Measurements from ENCODE around the gene EHD1.

Gene EHD1

GRCh38 chr11:64842851-64843685 lies 35.4 kb downstream of the EHD1 start:
- DNase-seq (ENCODE audit: low read depth in 2 of 2): no peak

DNA sequence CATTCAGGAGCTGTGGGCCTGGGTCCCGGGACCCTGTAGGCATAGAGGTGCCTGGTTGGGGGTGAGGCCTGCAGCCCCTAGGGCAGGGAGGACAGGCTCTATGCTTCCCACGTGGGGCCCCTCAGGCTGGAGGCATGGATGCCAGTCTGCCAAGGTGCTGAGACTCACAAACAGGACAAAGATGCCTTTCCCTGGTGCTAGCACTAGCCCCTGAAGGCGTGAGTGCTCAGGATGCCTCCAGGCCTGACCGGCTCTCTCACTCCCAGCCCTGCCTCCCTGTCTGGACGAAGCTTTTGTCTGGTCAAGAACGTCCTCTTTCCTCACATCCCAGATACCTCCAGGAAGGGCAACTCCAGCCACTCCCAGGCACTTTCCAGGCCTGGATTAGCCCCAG lies 36.1 kb downstream of the EHD1 start:
- no peak for DNase-seq (ENCODE audit: low read depth in 2 of 2)

GRCh38 chr11:64841592-64842365 lies 36.6 kb downstream of the EHD1 start:
- no peak for DNase-seq (ENCODE audit: low read depth in 2 of 2)

GRCh38 chr11:64839887-64840782 lies 38.3 kb downstream of the EHD1 start:
- DNase-seq (ENCODE audit: low read depth in 2 of 2): no peak

DNA sequence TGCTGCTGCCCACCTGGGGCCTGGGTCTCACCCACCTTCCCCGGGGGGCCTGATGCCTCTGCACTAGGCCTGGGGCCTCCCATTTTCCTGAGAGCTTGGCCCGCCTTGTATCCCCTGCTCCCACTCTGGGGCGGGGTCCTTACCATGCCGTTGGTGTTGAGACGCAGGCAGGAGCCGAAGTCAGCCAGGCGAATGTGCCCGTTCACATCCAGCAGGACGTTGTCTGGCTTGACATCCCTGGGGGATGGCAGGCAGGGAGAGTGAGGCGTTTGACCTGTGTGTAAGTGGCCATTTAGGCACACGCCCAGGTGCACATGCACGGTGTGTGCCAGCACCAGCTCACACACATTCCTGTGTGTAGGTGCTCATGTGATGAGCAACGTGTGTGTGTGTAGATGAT lies 39.1 kb downstream of the EHD1 start:
- no peak for DNase-seq (ENCODE audit: low read depth in 2 of 2)

- DNase-seq (ENCODE audit: low read depth in 2 of 2): no peak
These were observed 39.7 kb downstream of the EHD1 start for GRCh38 chr11:64838600-64839334.

DNA sequence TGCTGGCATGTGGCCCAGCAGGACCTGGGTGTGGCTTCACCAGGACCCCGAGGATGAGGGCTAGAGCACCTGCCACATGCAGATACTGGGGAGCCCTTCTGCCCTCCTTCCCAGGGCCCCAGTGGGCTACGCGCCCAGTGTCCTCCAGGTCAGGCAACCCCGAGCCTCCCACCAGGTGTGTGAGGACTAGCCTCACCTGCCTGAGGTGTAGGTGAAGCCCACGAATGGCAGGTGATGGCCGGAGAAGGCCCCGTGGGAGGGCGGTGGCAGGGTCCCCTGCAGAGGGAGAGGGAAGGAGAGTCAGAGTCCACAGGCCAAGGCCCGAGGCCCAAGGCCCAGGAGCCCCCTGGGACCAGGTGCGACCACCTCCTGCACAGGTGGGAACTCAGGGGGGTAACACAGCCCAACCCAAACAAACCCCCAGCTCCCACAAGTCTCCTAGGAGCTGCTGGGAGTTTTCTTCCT lies 40.5 kb downstream of the EHD1 start:
- DNase-seq (ENCODE audit: low read depth in 2 of 2): no peak

DNA sequence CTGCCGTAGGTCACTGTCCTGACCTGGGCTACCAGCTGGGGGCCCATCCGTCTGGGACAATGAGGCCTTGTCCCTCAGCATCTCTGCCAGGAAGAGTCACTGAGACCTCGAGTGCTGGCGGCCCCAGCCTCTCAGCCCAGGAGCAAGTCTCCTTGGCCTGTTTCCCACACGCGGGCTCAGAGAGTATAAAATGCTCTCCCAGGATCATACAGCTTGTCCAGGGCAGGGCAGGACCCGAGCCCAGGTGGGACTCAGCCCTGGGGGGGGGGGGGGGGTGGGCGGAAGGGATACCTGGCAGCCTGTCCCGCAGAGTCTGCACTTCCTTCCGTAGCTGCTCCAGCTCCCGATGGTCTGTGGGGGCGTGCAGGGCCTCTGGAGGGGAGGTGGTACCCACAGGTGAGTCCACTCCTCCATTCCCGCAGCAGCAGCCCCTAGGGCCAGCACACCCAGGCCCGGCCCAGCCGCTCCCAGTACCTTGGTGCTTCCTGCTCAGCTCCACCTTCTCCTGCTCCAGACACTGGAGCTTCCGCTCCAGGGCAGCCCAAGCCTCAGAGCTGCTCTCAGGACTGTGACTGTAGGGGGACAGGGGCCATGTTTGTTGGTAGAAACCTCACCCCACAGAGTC lies 41.9 kb downstream of the EHD1 start:
- DNase-seq (ENCODE audit: low read depth in 2 of 2): no peak

DNA sequence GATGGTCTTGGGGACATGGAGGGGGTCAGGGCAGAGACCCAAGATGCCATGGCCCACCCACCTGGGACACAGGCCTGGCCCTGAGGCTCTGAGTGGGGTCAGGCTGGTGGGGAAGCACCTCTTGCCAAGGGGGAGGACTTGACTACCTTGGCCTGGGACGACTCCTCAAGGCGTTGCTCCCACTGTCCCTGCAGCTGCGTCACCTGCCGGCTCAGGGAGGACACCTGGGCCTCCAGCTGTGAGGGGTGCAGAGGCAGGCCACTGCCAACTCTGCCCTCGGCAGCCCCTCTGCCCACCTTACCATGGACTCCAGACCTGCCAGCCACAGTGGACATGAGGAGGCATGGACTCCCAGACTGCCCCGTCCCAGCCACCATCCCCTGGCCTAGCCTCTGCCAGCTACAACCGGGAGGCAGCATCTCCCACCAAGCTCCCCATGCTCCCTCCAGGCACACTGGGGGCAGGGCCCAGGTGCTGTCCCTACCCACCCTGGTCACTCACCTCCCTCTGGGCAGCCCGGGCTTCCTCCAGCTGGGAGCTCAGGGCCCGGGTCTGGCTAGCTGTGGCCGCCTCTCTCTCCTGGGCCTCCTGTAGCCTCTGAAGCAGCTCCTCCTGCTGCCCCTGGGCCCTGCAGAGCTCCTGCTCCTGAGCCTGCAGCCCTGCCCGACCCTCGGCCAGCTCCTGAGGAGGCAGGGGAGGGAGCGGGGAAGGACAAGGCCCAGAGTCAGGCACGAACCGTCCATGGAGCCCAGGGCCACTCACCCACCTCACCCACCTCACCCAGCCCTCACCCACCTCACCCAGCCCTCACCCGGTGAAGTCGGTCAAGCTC lies 42.6 kb downstream of the EHD1 start:
- no peak for DNase-seq (ENCODE audit: low read depth in 2 of 2)

- no peak for DNase-seq (ENCODE audit: low read depth in 2 of 2)
These were observed 43.5 kb downstream of the EHD1 start for GRCh38 chr11:64834723-64835615.

GRCh38 chr11:64834031-64834722 lies 44.2 kb downstream of the EHD1 start:
- DNase-seq (ENCODE audit: low read depth in 2 of 2): no peak

DNA sequence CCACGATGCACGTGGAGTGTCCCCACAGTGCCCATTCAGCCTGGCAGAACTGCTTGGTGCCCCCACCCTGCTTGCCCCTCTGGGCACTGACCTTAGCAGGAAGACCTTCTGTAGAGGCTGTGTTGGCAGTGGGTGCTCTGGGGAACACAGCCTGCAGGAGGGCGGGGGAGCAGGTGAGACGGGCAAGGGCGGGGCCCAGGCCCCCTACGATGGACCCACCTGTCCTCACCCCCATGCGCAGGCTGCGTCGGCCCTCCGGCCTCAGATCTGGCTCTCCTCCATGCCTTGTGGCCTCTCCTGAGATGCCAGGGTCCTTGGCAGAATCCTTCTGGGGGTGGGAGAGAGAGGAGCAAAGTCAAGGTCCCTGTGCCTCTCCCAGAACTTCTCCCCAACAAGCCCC lies 44.9 kb downstream of the EHD1 start:
- no peak for DNase-seq (ENCODE audit: low read depth in 2 of 2)

DNA sequence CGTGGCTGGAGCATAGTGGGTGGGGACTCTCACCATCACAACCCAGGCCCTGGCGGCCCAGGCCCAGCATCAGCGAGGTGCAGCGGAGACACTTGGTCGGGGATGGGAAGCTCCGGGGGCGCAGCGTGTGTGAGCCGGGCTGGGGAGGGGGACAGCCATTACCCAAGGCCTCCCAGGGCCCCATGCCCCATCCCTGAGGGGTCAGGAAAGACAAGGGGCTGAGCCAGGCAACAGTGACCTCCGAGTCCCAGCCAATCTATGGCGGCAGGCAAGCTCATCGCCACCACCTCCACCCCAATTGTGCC lies 45.3 kb downstream of the EHD1 start:
- no peak for DNase-seq (ENCODE audit: low read depth in 2 of 2)

GRCh38 chr11:64832467-64833197 lies 45.8 kb downstream of the EHD1 start:
- no peak for DNase-seq (ENCODE audit: low read depth in 2 of 2)

DNA sequence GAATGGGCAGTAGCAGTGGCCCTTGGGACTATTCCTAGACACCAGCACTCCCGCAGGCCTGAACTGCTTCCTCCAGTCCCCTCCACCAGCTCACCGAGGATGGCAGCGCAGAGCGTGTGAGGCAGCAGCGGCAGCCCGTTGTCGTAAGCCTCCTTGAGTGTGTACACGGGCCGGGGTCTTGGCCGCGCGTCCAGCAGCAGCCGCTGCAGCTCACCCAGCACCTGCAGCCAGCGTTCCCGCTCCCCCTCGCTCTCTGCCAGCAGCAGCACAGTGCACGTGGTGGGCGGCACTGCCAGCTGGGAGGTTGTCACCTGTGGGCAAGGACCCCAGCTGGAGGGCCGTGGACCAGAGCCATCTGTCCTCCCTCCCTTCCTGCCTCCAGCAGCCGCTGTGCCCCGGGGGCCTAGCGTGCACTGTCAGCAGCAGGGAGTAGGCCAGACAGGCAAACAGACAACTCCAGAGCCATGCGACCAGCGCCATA lies 47.0 kb downstream of the EHD1 start:
- DNase-seq (ENCODE audit: low read depth in 2 of 2): no peak

DNA sequence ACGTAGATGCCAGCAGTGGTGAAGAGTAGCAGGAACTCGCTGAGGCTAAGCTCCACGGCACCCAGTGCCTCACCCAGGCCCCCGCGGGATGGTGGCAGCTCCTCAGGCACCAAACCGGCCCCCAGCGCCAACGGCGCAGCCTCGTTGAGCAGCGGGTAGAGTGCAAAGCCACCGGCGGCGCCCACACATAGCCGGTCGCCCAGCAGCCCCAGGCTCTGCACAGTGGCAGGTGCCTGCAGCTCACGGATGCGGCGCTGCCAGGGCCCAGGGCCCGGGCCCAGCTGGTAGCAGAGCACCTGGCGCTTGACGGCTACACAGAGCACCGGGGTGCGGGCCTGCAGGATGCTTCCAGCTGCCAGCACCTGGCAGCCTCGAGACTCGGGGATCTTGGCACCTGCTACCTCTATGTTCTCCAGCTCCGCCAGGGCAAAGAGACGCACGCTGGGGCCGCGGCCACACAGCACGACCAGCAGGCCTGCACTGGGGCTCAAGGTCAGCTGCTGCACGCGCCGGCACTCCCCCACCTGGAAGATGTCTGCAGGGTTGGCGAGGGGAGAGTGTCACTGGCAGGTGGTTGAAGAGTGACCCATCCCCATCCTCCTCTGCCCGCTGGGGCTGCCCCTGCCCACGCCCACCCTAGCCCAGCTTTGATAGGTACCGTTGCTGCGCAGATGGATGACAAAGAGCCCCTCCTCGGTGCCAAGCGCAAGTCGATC lies 48.7 kb downstream of the EHD1 start:
- no peak for DNase-seq (ENCODE audit: low read depth in 2 of 2)

- DNase-seq (ENCODE audit: low read depth in 2 of 2): no peak
These were observed 51.0 kb downstream of the EHD1 start for GRCh38 chr11:64827451-64827839.
